Lower leg skin (tissue), 3 donors: ENCODE data around the gene DPPA3.

Source experiments
- POLR2A ChIP-seq, 2 donors: fragments of 450-650 bp; IDR thresholded peaks; one replicate each; pipeline ENCODE4 v1.6.1; 2016 to 2017; ENCODE audit warnings: antibody characterized with exemption in 2 of 2, mild to moderate bottlenecking in 1 of 2, moderate library complexity in 1 of 2
- TF ChIP-seq, protein P1 (sequence below), 3 donors: fragments of 450-650 bp; IDR thresholded peaks; one replicate each; pipeline ENCODE4 v1.5.1; 2016; ENCODE audit warnings: antibody characterized with exemption in 3 of 3, mild to moderate bottlenecking in 3 of 3, moderate library complexity in 2 of 3

DNA sequence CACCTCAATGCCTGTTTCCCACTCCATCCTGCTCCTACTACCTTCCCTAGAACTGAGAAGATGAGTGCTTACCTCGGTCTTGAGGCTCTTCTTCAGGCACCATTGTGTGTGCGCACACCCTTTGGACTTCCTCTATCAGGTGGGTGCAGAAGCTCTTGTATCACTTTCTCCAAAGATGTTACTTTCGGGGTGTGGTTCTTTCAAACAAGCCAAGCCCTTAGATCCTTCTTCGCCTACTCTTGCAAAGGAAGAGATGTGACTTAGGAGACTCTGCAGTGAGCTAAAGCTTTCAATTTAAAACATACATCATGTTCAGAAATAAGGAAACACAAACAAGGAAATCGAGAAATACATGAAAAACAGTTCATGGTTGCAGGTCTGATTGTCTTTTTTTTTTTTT, 36.0 kb downstream of the DPPA3 start, which contains the start of gene CLEC4C:
- TF ChIP-seq, protein P1, sequence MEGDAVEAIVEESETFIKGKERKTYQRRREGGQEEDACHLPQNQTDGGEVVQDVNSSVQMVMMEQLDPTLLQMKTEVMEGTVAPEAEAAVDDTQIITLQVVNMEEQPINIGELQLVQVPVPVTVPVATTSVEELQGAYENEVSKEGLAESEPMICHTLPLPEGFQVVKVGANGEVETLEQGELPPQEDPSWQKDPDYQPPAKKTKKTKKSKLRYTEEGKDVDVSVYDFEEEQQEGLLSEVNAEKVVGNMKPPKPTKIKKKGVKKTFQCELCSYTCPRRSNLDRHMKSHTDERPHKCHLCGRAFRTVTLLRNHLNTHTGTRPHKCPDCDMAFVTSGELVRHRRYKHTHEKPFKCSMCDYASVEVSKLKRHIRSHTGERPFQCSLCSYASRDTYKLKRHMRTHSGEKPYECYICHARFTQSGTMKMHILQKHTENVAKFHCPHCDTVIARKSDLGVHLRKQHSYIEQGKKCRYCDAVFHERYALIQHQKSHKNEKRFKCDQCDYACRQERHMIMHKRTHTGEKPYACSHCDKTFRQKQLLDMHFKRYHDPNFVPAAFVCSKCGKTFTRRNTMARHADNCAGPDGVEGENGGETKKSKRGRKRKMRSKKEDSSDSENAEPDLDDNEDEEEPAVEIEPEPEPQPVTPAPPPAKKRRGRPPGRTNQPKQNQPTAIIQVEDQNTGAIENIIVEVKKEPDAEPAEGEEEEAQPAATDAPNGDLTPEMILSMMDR (IDR thresholded peaks at IDR 0.05), result no peak
- no peak for TF ChIP-seq POLR2A (IDR thresholded peaks at IDR 0.05)
